ENCODE data around the gene WASF2.

DNA sequence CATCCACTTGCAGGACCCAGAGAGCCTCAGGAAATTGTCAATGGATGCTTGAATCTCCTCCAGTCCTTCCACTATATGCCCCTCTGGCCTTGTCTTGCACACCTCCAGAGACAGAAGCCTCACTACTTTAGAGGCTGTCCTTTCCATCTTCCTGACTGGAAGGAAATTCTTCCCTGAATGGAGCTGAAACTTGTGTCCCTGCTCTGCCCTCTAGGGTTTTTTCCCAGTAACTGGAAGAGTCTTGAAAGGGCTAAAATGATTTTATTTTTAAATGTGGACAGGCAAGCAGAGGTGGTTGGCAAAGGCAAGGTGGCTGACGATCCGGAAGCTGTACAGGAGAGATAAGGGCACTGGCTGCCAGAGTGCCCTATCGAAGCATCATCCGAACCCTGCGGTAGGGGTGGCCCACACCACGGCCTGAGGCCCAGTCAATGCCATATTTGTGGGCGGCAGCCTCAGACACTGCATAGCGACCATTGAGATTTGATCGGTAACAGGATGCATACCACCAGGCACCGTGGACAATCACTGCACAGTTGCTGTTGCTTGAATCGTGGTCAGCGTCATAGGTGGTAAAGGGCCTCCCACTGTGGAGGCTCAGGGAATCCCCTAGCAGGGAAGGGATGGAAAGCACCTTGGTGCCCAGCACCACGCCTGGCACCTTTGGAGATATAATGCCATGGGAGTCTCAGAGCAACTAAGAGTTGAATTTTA, 120.9 kb downstream of the WASF2 start:
- TF ChIP-seq, protein P1, sequence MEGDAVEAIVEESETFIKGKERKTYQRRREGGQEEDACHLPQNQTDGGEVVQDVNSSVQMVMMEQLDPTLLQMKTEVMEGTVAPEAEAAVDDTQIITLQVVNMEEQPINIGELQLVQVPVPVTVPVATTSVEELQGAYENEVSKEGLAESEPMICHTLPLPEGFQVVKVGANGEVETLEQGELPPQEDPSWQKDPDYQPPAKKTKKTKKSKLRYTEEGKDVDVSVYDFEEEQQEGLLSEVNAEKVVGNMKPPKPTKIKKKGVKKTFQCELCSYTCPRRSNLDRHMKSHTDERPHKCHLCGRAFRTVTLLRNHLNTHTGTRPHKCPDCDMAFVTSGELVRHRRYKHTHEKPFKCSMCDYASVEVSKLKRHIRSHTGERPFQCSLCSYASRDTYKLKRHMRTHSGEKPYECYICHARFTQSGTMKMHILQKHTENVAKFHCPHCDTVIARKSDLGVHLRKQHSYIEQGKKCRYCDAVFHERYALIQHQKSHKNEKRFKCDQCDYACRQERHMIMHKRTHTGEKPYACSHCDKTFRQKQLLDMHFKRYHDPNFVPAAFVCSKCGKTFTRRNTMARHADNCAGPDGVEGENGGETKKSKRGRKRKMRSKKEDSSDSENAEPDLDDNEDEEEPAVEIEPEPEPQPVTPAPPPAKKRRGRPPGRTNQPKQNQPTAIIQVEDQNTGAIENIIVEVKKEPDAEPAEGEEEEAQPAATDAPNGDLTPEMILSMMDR (IDR thresholded peaks at IDR 0.05), result peak; percentile 33
- TF ChIP-seq EZH2phosphoT487 (IDR thresholded peaks at IDR 0.05), result no peak
- TF ChIP-seq EZH2 (IDR thresholded peaks at IDR 0.05), result no peak

All from neural progenitor cell (in vitro differentiated cells).